BJ (cell line): ENCODE results near the gene PHLPP1. TPM values are rescaled to one million over a fixed set of nuclear protein-coding genes. Genes with fewer than 3 reads are reported as not detected.

Experiments used
- CTCF ChIA-PET: fragments of 350-600 bp; formaldehyde crosslinking; extraction: SDS; loops from one replicate; lab custom pipeline; 2021; ENCODE audit warnings: antibody characterized with exemption, inconsistent platforms; lab: Yijun Ruan, JAX
- POLR2A ChIA-PET: fragments of 300-600 bp; sonication (Branson Sonifier 250); formaldehyde crosslinking; extraction: SDS; loops from one replicate; lab custom pipeline; 2021; ENCODE audit warnings: antibody characterized with exemption; lab: Charles Lee
- DNase-seq: peaks from one replicate; pipeline ENCODE4 v3.0.0-alpha.2; 2011; ENCODE audit warnings: low read depth
- H3K27me3 ChIP-seq: 2 replicates; pipeline ENCODE4 v1.6.0; 2011; ENCODE audit warnings: low read length; ENCODE audit not compliant: control insufficient read depth, insufficient read depth
- H3K36me3 ChIP-seq: 2 replicates; pipeline ENCODE4 v1.5.1; 2011; ENCODE audit warnings: low read length; ENCODE audit not compliant: control insufficient read depth, insufficient read depth
- H3K4me3 ChIP-seq: 2 replicates; pipeline ENCODE4 v1.5.1; 2011; ENCODE audit warnings: low read depth, mild to moderate bottlenecking, control low read depth, low read length
- CTCF ChIP-seq: IDR thresholded peaks from 2 replicates; pipeline ENCODE4 v1.5.1; 2011; ENCODE audit warnings: low read depth, mild to moderate bottlenecking, control low read depth, inconsistent platforms, low read length, moderate library complexity; ENCODE audit not compliant: insufficient read depth
- polyA plus RNA-seq: library from polyadenylated mRNA; depleted of rRNA; stranded (reverse); fragments of >200 nt; gene quantifications from 2 replicates; pipeline ENCODE4 v1.2.3, GENCODE V29; 2011

The PHLPP1 gene
- polyA plus RNA-seq, 1 experiment = 4.0 TPM

- CTCF ChIA-PET = no interaction called here
- no peak for TF ChIP-seq CTCF
- POLR2A ChIA-PET = no interaction called here
- DNase-seq = no peak
- Histone ChIP-seq H3K4me3 (no peak overlapping the region), H3K36me3 (no peaks in the 10 kb centered on the region), H3K27me3 (no peaks in the 10 kb centered on the region)
Observed at GRCh38 chr18:62729487-62730386, 14.4 kb downstream of the PHLPP1 start.

DNA sequence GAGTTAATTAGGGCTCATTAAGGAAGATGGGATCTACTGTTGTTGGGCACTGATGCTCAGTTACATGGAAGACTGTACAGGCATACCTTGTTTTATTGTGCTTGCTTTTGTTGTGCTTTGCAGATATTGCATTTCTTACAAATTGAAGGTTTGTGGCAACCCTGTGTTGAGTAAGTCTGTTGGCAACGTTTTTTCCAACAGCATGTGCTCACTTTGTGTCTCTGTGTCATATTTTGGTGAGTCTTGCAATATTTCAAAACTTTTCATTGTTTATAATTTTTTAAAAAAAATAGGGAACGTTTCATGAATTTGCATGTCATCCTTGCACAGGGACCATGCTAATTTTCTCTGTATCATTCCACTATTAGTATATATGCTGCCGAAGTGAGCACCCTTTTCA is 15.6 kb downstream of the PHLPP1 start:
- DNase-seq = no peak
- POLR2A ChIA-PET = no interaction called here
- Histone ChIP-seq H3K36me3 (no peaks in the 10 kb centered on the region), H3K4me3 (no peak overlapping the region), H3K27me3 (no peaks in the 10 kb centered on the region)
- no peak for TF ChIP-seq CTCF
- CTCF ChIA-PET = interaction anchor here (0.9 to 1.5 kb wide), 2 partner anchors 16 to 251 kb away, joined by 3 to 10 read pairs; partner anchors contain the start of gene PHLPP1

DNA sequence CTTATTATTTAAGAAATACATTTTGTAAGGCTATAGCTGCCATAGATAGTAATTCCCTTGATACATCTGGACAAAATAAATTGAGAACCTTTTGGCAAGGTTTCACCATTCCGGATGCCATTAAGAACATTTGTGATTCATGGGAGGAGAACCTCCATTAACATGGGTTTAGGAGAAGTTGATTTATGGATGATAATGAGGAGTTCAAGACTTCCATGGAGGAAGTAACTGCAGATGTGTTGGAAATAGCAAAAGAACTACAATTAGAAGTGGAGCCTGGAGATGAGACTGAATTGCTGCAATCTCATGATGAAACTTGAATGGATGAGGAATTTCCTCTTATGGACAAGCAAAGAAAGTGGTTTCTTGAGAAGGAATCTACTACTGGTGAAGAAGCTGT is 17.3 kb downstream of the PHLPP1 start:
- CTCF ChIA-PET = no interaction called here
- Histone ChIP-seq H3K36me3 (no peaks in the 10 kb centered on the region), H3K27me3 (no peaks in the 10 kb centered on the region), H3K4me3 (no peak overlapping the region)
- DNase-seq = no peak
- POLR2A ChIA-PET = no interaction called here
- no peak for TF ChIP-seq CTCF

GRCh38 chr18:62734290-62734689 is 18.9 kb downstream of the PHLPP1 start:
- DNase-seq = no peak
- Histone ChIP-seq H3K4me3 (no peak overlapping the region), H3K27me3 (no peaks in the 10 kb centered on the region), H3K36me3 (no peaks in the 10 kb centered on the region)
- POLR2A ChIA-PET = no interaction called here
- CTCF ChIA-PET = no interaction called here
- TF ChIP-seq CTCF = no peak

DNA sequence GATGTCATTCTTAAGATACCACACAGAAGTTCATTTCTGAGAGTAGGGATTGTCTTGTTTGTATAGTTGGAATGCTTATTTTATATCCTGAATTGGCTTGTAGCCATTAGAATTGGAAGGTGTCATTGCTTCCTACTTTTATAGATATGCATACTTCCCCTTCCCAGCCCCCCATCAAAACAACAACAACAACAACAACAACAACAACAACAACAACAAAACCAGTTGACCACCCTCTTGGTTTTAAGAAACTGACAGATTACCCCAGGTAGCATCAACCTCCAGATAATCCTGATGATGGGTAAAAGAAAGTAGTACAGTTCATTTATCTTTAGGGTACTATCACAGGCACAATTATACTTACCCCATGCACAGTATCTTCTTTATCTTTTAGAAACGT is 20.0 kb downstream of the PHLPP1 start:
- H3K27me3 ChIP-seq = no peaks in the 10 kb centered on the region
- CTCF ChIA-PET = interaction anchor here (1.2 kb wide), 1 partner anchor 247 kb away, joined by 3 read pairs; no protein-coding TSS in a partner anchor
- no peaks in the 10 kb centered on the region for H3K36me3 ChIP-seq
- no peak overlapping the region for H3K4me3 ChIP-seq
- no peak for DNase-seq
- no peak for TF ChIP-seq CTCF
- POLR2A ChIA-PET = no interaction called here
